HG02981 (cell line): Measurements from ENCODE around the gene FBXL13.
"Not testable (repeated sequence)": the region's sequence is repeated elsewhere in the genome, so short reads cannot be mapped to it uniquely, and the experiment has no call there.

Source experiments
- ATAC-seq: cut with Tn5 transposase; IDR thresholded peaks from one replicate; pipeline ENCODE4 v1.9.1; 2021; ENCODE audit warnings: mild to moderate bottlenecking, moderate library complexity; ENCODE audit not compliant: unreplicated experiment

FBXL13 gene

GRCh38 chr7:102988088-102988487 is 86.5 kb downstream of the FBXL13 start:
- ATAC-seq = no peak

- no peak for ATAC-seq
Observed at GRCh38 chr7:102985176-102985783, 89.3 kb downstream of the FBXL13 start.

GRCh38 chr7:102983602-102984001 is 91.0 kb downstream of the FBXL13 start:
- no peak for ATAC-seq

GRCh38 chr7:102982235-102982634 is 92.4 kb downstream of the FBXL13 start:
- no peak for ATAC-seq

GRCh38 chr7:102981451-102981850 is 93.1 kb downstream of the FBXL13 start:
- ATAC-seq = no peak

GRCh38 chr7:102979670-102980069 is 94.9 kb downstream of the FBXL13 start:
- no peak for ATAC-seq

GRCh38 chr7:102978284-102978683 is 96.3 kb downstream of the FBXL13 start:
- no peak for ATAC-seq

- not testable (repeated sequence) for ATAC-seq
Observed at GRCh38 chr7:102977586-102977985, 97.0 kb downstream of the FBXL13 start.

GRCh38 chr7:102976493-102976892 is 98.1 kb downstream of the FBXL13 start:
- no peak for ATAC-seq

- no peak for ATAC-seq
Observed at GRCh38 chr7:102975854-102976253, 98.7 kb downstream of the FBXL13 start.

- ATAC-seq = no peak
Observed at GRCh38 chr7:102974366-102975236, 100.0 kb downstream of the FBXL13 start.

- ATAC-seq = no peak
Observed at GRCh38 chr7:102973096-102973802, 101.3 kb downstream of the FBXL13 start.

GRCh38 chr7:102967798-102968197 is 106.8 kb downstream of the FBXL13 start:
- no peak for ATAC-seq

GRCh38 chr7:102966465-102966864 is 108.1 kb downstream of the FBXL13 start:
- no peak for ATAC-seq

GRCh38 chr7:102961993-102962392 is 112.6 kb downstream of the FBXL13 start:
- ATAC-seq = not testable (repeated sequence)

GRCh38 chr7:102958004-102958403 is 116.6 kb downstream of the FBXL13 start:
- not testable (repeated sequence) for ATAC-seq

GRCh38 chr7:102954359-102954758 is 120.2 kb downstream of the FBXL13 start:
- ATAC-seq = not testable (repeated sequence)

GRCh38 chr7:102953406-102953805 is 121.2 kb downstream of the FBXL13 start:
- ATAC-seq = no peak

- ATAC-seq = no peak
Observed at GRCh38 chr7:102951839-102952238, 122.8 kb downstream of the FBXL13 start.

- no peak for ATAC-seq
Observed at GRCh38 chr7:102944241-102944640, 130.4 kb downstream of the FBXL13 start.

GRCh38 chr7:102943423-102944169 is 131.0 kb downstream of the FBXL13 start:
- no peak for ATAC-seq
